HG02571 (cell line): Measurements from ENCODE around the gene CDHR2.
"Not testable (repeated sequence)": the region's sequence is repeated elsewhere in the genome, so short reads cannot be mapped to it uniquely, and the experiment has no call there.

Source experiments
- ATAC-seq: cut with Tn5 transposase; IDR thresholded peaks from one replicate; pipeline ENCODE4 v1.9.1; 2021; ENCODE audit warnings: mild to moderate bottlenecking, moderate library complexity; ENCODE audit not compliant: unreplicated experiment

CDHR2 gene

DNA sequence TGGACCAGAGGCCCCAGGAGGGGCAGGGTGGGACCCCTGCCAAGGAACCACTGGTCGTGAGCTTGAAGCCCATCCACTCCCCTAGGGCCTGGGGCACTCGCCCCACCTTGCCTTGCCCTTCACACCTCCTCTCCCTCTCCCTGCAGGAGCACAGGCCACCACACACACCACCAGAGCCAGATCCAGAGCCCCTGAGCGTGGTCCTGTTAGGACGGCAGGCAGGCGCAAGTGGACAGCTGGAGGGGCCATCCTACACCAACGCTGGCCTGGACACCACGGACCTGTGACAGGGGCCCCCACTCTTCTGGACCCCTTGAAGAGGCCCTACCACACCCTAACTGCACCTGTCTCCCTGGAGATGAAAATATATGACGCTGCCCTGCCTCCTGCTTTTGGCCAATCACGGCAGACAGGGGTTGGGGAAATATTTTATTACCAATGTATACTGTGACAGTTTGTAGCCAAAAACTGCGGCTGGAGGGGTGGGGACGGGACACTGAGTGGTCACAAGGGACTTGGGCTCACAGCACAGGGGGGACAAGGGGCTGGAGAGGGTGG, 46.3 kb downstream of the CDHR2 start:
- ATAC-seq = no peak

DNA sequence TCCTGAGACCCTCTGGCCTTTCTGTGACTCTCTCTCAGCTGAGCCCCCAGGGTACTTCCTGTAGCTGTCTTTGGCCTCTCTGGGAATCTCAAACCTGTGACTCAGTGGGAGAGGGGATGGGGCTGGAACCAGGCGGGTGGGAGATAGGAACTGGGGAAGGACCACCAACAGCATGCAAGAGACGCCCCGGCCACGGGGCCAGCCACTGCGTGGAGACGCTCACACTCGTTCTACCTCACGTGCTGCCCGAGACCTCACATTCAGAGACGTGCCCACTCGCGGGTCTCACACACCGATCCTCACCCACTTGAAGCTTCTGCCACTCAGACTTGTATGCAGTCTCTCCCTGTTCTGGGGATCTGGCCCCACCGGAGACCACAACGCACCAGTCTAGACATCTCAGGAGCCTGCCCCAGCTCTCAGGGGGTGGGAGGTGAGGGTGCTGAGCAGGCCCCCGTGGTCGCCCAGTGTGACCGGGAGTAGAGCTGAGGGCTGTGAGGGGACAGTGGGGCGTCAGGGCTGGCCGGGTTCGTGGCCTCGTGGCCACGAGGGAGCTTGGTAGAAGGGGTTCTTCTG, 47.0 kb downstream of the CDHR2 start:
- no peak for ATAC-seq

DNA sequence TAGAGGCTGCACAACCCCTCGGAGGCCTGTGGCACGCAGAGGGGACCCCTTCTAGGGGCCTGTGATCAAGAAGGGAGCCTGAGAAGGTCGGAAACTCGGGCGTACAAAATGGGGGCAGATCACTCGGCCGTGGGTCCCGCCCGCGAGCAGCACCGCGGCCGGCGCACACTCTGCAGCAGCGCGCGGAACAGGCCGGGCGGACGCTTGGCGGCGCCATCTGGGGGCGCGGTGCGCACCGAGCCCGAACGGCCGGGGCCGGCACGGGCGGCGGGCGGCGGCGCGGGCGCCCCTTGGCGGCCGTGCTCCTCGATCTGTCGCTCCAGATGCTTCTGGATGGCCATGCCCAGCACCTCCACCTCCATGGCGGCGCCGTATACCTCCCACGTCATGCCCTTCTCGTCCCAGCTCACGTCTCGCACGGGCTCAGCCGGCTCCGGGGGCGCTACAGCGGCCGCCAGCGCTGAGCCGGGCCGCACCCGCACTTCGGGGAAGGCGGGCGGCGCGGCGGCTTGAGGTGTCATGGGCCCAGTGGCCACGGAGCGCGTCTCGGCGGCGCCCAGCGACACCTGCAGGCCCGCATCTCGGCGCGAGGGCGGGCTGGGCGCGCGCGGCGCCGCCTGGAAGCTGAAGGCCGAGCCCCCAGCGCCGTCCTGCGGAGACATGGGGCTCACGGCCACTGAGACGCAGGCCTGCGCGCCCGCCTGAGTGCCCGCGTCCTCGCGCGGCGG, 47.7 kb downstream of the CDHR2 start:
- ATAC-seq = peak; percentile 65

DNA sequence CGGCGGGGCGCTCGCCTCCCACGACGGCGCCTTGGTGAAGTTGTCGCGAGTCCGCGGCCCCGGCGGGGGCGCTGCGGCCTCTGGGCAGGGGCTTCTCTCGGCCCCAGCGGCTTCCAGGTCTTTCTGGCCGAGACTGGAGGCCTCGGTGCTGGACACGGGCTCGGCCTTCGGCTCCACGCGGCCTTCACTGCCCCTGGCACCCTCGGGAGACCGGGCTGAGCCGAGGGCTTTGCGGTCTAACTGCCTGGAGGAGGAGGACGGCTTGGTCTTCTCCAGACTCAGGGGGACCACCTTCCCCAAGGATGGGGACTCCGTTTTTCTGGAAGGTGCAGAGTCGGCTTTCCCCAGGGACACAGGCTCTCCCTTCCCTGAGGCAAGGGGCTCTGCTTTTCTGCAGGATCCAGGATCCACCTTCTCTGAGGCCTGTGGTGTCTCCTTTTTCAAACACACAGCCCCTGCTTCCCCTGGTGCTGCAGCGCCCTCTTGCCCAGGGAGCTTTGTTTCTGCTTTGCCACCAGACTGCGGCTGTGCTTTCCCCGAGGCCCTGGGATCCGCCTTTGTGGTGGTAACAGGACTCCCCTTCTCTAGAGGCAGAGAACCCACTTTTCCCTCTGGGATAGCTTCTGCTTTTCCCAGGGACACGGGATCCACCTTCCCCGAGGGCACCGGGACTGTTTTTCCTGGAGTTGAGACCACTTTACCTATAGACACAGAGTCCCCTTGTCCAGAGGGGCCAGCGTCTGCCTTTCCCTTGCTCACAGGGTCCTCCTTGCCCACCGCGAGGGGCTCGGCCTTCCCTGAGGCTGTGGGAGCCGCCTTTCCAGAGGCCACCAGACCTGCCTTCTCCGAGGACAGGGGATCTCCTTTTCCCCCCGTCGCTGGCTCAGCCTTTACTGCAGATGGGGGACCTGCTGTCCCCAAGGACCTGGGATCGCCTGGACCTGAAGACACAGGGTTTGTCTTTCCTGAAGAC, 48.6 kb downstream of the CDHR2 start:
- no peak for ATAC-seq

DNA sequence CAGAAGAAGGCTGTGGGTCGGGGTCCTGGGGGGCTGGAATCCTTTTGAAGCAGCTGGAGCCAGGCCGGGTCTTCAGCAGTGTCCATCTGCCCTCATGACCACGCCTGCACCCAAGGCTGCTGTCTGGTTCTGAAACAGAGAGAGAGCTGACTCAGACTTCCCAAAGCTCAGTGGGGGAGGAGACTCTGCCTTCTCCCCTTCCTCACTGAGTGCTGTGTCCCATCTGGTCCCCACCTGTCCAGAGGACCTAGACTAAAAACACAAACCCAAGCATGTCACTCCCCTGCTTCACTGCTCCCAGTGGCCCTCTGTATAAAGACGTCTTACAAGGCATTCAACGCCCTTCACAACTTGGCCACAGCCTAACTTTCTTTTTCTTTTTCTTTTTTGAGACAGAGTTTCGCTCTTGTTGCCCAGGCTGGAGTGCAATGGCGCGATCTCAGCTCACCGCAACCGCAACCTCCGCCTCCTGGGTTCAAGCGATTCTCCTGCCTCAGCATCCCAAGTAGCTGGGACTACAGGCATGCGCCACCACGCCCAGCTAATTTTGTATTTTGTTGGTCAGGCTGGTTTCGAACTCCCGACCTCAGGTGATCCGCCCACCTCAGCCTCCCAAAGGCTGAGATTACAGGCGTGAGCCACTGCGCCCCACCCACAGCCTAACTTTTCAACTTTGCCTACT, 50.7 kb downstream of the CDHR2 start:
- ATAC-seq = not testable (repeated sequence)

DNA sequence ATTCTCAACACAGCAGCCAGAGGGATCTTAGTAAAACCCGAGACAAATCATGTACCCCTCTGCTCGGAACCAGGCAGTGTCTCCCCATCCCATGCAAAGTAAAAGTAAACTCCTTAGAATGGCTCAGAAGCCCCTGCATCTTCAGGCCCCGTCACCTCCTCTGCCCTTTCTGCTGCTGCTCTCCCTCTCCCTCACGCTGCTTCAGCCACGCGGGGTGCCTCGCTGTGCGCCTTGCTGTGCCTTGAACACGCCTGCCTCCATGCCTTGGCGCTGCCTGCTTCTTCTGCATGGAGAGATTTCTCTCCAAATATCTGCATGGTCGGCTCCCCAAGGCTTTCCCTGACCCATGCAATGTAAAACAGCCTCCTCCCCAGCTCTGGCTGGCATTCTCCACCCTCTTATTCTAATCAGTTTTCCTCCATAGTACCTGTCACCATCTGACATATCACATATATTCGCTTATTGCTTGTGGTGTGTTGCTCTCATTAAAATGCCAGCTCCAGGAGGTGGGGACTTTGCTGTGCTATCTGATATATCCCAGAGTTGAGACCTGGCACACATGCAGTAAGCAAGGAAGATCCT, 52.9 kb downstream of the CDHR2 start:
- ATAC-seq = no peak

DNA sequence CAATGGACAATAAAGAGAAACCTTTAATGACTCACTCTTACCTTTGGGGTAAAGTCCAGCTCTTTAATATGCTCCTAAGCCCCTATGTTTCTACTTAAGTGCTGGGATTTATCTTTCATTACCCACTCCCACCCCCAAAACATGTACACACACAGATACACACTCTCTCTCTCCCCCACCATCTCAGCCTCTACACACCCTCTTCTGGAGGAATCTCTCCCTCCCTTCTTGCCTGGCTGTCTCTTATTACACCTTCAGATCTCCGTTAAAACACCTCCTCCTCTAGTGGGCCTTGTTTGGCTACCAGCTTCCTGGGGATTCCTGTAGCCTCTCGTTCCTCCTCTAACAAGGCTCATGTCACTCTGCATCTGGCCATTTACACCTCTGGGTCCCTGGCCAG, 53.9 kb downstream of the CDHR2 start:
- no peak for ATAC-seq

DNA sequence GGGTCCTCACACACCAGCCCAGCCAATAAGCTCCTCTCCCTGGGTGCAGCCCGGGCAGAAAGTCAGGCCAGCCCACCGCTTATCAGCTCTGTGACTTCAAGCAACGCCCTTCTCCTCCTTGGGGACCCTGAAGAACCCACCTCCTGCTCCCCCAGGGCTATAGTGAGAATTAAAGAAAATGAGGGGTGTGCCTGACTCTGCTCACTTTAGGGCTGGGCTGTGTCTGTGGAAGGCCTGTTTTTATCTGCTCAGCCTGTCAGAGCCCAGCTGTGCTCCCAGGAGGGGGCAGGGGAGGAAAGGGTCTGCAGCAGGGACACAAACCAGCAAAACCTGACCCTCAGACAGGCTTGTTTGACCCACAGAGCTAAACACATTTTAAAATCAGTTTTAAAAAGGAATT, 56.9 kb downstream of the CDHR2 start:
- no peak for ATAC-seq

DNA sequence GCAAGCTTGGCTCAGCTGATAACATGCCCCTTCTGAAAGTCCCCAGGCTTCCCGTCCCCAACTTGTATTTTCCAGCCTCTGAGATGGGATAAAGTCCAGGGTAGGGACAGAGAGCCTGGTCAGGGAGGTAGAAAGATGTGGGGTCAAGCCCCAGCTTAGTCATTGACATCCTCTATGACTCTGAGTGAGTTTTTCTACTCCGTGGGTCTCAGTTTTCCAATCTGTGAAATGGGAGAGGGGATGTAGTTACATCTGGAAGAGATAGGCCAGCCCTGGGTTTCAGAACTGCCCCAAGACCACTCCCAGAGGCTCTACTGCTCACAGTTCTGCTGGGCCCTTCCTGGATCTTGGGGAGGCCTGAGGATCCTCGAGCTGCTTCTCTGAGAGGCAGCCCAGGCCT, 57.7 kb downstream of the CDHR2 start:
- no peak for ATAC-seq

DNA sequence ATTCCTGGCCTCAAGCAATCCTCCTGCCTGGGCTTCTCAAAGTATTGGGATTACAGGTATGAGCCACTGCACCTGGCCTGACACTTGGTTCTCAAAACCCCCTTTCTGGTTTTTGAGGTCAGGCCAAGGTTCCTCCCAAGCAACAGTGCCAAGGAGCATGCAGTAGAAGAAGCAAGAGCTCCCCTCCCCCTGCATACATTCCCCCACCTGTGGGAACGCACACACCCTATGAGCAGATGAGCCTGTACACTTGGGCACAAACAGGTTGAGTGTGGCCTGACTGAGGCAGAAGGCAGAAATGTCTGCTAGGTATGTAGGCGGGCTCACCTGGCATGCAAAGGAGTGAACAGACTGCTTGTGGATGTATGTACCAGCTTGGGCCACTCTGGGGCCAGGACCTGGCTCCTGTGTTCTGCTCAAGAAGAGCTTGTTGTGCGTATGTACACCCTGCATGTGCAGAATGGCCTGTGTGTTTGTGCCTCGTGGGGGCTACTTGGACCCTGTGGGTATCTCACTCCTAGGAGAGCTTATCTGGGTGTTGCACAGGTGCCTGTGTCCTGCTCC, 59.1 kb downstream of the CDHR2 start:
- ATAC-seq = no peak

DNA sequence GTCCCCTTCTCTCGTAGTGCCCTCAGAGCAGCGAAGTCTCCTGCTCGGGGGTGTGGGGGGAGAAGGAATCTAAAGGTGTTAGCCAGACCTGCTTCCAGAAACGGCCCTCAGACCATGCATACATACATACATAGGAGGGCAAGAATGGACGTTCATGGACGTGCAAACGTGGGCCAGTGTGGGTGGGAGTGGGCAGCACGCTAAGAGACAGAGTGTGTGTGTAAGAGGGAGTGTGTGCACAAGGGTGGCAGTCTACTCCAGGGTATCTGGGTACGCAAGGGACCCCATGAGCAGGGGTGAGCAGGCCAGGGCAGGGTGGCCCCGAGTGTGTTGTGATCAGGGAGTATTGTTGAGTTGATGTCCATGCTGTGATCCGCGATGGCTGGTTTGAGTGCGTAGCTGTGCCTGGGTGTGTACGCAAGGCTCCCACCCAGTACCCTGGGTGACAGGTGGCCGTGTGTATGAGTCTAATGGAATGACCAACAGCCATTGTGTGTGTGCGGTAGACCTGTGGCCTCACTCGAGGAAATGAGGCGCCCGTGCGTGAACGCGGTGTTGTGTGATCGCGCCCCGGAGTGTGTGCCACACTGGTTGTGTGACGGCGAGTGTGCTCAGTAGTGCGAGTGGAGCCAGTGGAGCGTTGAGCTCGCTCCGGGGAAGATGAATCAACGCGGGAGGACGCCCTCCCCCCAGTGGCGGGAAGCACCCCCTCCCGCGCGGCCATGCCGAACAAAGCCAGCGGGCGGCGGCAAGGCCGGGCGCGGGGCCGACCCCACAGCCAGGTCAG, 60.0 kb downstream of the CDHR2 start:
- peak; percentile 6 for ATAC-seq

DNA sequence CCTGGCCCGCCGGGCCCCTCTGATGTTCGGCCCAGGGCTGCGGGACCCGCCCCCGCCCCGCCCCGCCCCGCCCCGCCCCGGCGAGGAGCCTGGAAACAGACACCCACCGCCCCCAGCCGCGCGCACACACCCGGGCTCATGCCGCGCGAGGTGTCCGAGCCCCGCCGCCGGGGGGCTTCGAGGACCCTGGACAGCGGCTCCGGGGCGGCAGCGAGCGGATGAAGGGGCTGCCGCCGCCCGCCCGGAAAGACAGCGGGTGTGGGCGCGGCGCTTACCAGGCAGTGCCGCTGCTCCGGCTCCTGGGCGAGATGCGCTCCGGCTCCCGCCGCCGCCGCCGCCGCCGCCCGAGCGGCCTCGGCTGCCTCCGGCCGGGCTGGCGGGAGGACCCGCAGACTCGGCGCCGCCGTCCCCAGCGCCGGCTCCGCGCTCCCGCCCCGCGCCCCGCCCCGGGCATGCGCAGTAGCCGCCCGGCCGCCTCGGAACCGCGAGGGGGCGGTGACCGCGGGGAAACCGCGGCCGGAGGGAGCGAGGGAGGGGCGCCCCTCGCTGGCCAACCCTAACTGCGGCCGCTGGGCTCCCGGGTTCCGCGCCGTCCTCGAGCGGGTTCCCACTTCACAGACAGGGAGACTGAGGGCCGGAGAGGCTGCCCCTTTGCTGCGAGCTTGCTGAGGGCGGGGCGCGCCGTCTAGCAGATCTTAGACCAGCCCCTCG, 60.7 kb downstream of the CDHR2 start, which contains the start of gene GPRIN1:
TSS of gene GPRIN1 (minus strand) at position 433 of the 711 bp plus-strand sequence. CDS start 10,322 bp downstream, outside the sequence.
- peak; percentile 78 for ATAC-seq

DNA sequence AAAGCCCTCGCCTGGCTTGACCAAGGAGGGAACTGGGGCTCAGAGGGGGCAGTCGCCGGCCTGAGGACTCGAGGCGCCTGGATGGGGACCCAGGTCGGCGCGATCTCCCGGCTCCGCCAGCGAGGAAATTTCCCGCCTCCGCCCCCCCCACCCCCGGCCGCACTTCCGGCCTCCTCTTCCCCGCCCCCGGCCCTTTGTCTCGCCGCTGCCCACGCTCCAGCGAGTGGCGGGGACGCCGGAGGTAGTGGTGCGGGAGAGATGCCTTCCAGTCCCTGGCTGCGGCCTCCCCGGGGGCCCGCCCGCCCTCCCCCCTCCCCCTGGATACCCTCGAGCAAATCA, 61.3 kb downstream of the CDHR2 start:
- peak; percentile 22 for ATAC-seq

DNA sequence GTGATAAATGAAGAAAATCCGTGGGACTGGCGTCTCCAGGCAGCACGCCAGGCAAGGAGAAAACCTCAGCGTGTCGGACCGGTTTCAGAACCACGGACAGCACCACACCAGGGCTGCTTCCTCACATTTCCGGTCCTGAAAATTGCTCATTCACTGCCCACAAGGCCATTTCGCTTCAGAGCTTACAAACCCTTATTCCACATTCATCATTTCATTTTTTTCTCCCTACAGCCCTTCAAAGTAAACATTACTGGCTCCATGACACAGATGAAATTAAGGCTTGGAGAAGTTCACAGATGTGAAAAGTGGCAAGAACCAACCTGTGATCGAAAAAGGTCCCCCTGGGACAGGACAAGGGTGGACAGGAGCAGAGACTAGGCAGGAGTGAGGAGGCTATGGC, 62.3 kb downstream of the CDHR2 start:
- ATAC-seq = no peak

DNA sequence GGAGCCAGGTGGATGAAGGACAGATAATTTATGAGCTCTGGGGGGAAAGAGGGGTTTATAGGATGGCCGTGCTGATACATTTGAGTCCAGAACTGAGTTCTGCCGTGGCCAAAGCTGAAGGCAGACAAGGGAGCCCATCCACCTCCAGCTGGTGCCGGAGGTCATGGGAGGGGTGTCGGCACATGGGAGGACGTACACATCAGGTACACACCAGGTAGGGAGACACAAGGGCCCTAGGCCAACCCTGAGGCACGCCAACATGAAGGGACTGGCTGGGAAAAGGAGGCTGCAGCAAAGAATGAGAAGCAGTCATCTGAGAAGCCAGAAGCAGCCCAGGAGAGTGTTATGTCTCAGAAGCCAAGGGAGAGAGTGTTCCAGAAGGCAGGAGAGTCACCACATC, 62.9 kb downstream of the CDHR2 start:
- no peak for ATAC-seq

DNA sequence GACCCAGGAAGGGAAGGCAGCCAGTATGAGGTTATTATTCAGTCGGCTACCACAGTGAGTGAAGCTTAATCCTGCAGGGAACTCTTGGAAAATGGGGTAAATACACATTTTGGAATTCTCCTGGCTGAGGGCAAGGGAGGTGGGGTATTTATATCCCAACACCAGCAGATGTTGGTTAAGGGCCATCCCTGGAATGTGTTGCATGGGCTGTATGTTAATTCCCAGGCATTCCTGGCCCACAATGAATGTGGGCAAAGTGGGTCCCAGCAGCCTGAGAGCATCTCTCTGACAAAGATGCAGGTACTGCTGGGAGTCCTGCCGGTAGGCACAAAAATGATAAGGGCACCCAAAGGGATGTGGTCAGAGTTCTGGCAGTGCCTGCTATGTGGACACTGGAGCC, 63.7 kb downstream of the CDHR2 start:
- no peak for ATAC-seq

DNA sequence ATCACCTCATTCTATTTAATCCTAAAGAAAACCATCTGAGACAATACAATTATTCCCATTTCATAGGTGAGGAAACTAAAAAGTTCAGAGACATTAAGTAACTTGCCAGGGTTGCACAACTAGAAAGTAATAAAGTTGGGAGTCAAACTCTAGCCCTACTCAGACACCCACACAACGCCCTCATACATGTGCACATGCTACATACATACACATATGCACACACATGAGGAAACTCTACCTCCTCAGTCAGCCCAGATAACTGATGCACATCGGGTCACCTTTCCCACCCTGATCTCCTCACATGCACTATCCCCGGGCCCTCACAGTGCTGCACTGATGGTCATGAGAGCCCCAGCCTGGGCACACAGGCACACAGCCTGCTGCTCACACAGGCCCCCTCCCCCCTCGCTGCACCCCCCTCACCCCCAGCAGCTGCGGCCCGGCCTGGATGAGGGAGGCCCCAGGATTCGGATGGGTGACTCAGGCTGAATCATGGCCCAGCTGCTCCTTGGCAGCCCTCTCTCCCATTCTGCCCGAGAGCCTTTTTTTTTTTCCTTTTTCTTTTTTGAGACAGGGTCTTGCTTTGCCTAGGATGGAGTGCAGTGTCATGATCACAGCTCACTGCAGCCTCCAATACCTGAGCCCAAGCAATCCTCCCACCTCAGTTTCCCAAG, 65.8 kb downstream of the CDHR2 start:
- ATAC-seq = no peak

DNA sequence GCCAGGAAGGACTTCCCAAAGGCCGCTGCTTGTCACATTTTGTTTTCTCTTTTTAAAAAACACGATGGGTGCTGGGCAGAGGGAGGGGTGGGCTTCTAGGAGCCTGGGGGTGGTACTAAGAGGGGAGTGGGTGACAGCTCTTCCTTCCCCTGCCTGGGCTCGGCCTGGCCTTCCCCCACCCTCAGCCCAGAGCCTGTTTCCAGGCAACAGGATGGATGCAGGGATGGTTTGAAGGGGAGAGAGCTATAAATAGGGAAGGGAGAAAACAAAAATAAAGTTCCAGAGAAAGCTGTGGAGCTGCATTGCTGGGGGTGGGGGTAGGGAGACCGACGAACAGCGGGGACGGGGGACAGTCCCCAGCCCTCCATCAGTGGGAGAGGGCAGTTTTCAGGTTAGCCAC, 67.4 kb downstream of the CDHR2 start:
- no peak for ATAC-seq
